GM23248 (cell line): ENCODE measurements around the gene P2RY8.

ENCODE experiments used
- EZH2 ChIP-seq: fragments of 200-600 bp; sonication (generic); IDR thresholded peaks from 2 replicates; pipeline ENCODE4 v1.6.1; 2018; ENCODE audit warnings: antibody characterized with exemption, mild to moderate bottlenecking; ENCODE audit not compliant: insufficient read depth, poor library complexity, severe bottlenecking
- EZH2phosphoT487 ChIP-seq: fragments of 200-600 bp; sonication (generic); IDR thresholded peaks from 2 replicates; pipeline ENCODE4 v1.6.1; 2018; ENCODE audit warnings: antibody characterized with exemption, moderate library complexity, mild to moderate bottlenecking, low read depth; ENCODE audit not compliant: insufficient read depth

DNA sequence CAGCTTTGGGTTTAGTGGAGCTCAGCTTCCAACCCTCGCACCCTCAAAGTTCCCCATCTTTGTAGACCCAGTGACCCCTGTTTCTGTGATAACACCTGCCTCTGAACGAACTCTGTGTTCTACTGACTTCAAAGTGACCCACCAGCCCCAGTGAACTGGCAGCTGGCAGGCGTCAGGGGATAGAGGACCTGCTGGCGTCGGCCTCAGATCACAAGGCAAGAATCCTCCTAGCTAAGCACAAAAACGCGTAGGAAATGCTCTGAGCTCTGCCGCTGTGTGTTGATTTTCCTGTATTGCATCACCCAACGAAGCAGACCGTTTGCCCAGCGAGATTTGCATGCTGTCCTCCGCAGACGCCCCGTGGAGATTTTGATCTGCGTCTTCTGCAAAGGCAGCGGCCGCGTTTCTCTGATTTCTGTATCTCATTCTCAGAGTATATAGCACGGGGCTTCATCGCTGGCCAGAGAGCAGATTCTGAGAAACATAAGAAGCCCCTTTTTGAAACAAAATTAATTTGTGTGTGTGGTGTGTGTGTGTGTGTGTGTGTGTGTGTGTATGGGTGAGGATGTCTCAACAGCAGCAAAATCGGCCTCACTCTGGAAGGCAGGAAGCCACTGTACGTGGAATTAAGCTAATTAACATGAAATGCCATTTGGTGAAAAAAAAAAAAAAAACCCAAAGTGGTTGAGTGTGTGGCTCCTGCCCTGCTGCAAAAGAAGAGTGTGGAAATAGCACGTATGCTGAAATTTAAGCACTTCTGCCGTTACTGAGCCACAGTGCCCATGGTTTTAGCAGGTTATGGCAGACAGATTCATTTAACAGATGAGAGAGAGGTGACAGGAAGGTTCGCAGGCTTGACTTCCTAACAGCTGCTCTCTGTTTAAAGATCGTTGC lies 55.1 kb downstream of the P2RY8 start:
- TF ChIP-seq EZH2, result no peak
- TF ChIP-seq EZH2phosphoT487, result no peak
